Keratinocyte (primary cell): Measurements from ENCODE around the gene ZNF354B.
"Not testable (repeated sequence)": the region's sequence is repeated elsewhere in the genome, so short reads cannot be mapped to it uniquely, and the experiment has no call there.

Source experiments
- CTCF ChIP-seq, 3 experiments: IDR thresholded peaks in 1 of 3; conservative IDR thresholded peaks in 1 of 3; optimal IDR thresholded peaks in 1 of 3; 2 replicates in 2 of 3; 3 replicates in 1 of 3; pipeline versions ENCODE3 to v1.5.1; 2011; ENCODE audit warnings: low read length in 3 of 3, mild to moderate bottlenecking in 3 of 3, moderate library complexity in 2 of 3, control low read depth in 1 of 3, inconsistent platforms in 1 of 3; ENCODE audit not compliant: insufficient read depth in 2 of 3; ENCODE audit errors: extremely low read depth in 1 of 3
- EZH2 ChIP-seq: IDR thresholded peaks from one replicate; pipeline ENCODE4 v1.6.1; 2012; ENCODE audit warnings: inconsistent platforms, mild to moderate bottlenecking, low read length, moderate library complexity

- TF ChIP-seq CTCF (optimal IDR thresholded peaks at IDR 0.05 in 1 of 3, IDR thresholded peaks at IDR 0.05 in 1 of 3, conservative IDR thresholded peaks at IDR 0.05 in 1 of 3; ENCODE audit: extremely low read depth in 1 of 3, insufficient read depth in 2 of 3, low read length in 3 of 3); EZH2: not testable (repeated sequence)
Observed at GRCh38 chr5:178840399-178840798, 19.4 kb upstream of the ZNF354B start.
